GM12873 (cell line): ENCODE results near the gene COL18A1.

Source experiments
- CTCF ChIP-seq: IDR thresholded peaks from 2 replicates; pipeline ENCODE4 v1.5.1; 2012; ENCODE audit warnings: low read depth, mild to moderate bottlenecking, moderate library complexity, low read length, control low read depth; ENCODE audit not compliant: insufficient read depth; ENCODE audit errors: missing control alignments

The COL18A1 gene

GRCh38 chr21:45541221-45542039 is 136.5 kb downstream of the COL18A1 start:
- TF ChIP-seq CTCF: no peak

GRCh38 chr21:45542242-45542666 is 137.3 kb downstream of the COL18A1 start, which contains the start of gene SLC19A1:
Gene SLC19A1 (minus strand): TSS chr21:45542440. CDS start chr21:45537959, 4,481 bp downstream.
- TF ChIP-seq CTCF: peak; percentile 41

GRCh38 chr21:45542667-45543370 is 137.9 kb downstream of the COL18A1 start:
- TF ChIP-seq CTCF: no peak

GRCh38 chr21:45543371-45543709 is 138.4 kb downstream of the COL18A1 start:
- no peak for TF ChIP-seq CTCF

GRCh38 chr21:45543710-45544448 is 138.9 kb downstream of the COL18A1 start:
- TF ChIP-seq CTCF: no peak

GRCh38 chr21:45544449-45545235 is 139.7 kb downstream of the COL18A1 start:
- no peak for TF ChIP-seq CTCF
